Bronchial epithelial cell (primary cell): ENCODE measurements around the gene POR. TPM values are rescaled to one million over a fixed set of nuclear protein-coding genes. Genes with fewer than 3 reads are reported as not detected.
A peak's percentile ranks its signal among the peaks of the same experiment; 100 is the strongest.

Experiments used
- DNase-seq: peaks from one replicate; pipeline ENCODE4 v3.0.0-alpha.2; 2010; ENCODE audit warnings: low read depth
- FAIRE-seq: peaks from 2 replicates; lab custom pipeline; 2011; peaks lifted over from hg19 to GRCh38; lab: Jason Lieb, UNC
- H3K27me3 ChIP-seq: 2 replicates; pipeline ENCODE4 v1.5.1; 2011; ENCODE audit warnings: low read length; ENCODE audit not compliant: control insufficient read depth, insufficient read depth
- H3K36me3 ChIP-seq: 2 replicates; pipeline ENCODE4 v1.5.1; 2011; ENCODE audit warnings: low read length; ENCODE audit not compliant: control insufficient read depth, insufficient read depth
- H3K4me3 ChIP-seq: 2 replicates; pipeline ENCODE4 v1.5.1; 2011; ENCODE audit warnings: mild to moderate bottlenecking, low read depth, low read length, control low read depth
- total RNA-seq: library from RNA; depleted of rRNA; stranded (reverse); fragments of >200 nt; gene quantifications from 2 replicates; pipeline ENCODE4 v1.2.1, GENCODE V29; 2014
- TF ChIP-seq, protein P1 (sequence below): IDR thresholded peaks from 2 replicates; pipeline ENCODE4 v1.5.1; 2011; ENCODE audit warnings: mild to moderate bottlenecking, moderate library complexity, low read length, control low read depth, inconsistent platforms; ENCODE audit not compliant: insufficient read depth, severe bottlenecking

POR gene
- total RNA-seq, 1 donor from 2014 or later = 75.0 TPM

DNA sequence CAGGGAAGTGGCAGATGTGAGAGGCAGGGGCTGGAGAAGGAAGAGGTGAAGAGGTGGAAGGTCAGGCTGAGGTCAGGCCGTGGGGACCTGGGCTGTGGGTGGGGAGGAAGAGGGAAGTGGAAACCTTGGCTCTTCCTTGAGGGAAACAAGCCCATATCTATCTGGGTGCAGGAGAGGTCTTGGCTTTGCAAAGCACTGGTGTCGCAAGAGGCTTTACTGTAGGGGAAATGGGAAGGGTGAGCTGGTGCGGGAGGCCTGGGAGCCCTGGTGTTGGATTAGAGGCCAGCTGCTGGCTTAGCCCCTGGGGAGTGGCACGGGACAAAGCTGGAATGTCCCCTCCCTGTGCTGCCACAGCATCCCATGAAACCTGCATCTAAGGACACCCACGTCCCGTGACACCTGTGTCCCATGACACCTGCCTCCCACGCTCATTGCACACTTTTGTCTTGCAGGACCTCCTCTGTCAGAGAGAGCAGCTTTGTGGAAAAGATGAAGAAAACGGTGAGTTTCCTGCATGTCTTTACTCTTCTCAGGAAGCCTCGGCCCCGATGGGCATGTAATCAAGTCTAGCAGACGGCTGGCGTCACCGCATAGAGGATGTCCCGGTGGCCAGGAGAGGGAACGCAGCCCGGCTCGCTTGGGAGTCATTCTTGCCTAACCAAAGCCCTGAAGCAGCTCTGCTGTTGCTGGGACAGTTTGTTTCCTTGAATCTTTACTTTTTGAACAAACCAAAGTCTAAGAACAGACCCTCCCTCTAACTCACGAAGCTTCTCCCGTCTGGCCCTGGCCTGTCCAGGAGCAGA lies 57.2 kb downstream of the POR start:
- no peak overlapping the region for H3K4me3 ChIP-seq
- H3K36me3 ChIP-seq = peaks cover 3% of the 10 kb centered on the region
- DNase-seq (no peak), FAIRE-seq (peak; percentile 73)
- TF ChIP-seq, protein P1, sequence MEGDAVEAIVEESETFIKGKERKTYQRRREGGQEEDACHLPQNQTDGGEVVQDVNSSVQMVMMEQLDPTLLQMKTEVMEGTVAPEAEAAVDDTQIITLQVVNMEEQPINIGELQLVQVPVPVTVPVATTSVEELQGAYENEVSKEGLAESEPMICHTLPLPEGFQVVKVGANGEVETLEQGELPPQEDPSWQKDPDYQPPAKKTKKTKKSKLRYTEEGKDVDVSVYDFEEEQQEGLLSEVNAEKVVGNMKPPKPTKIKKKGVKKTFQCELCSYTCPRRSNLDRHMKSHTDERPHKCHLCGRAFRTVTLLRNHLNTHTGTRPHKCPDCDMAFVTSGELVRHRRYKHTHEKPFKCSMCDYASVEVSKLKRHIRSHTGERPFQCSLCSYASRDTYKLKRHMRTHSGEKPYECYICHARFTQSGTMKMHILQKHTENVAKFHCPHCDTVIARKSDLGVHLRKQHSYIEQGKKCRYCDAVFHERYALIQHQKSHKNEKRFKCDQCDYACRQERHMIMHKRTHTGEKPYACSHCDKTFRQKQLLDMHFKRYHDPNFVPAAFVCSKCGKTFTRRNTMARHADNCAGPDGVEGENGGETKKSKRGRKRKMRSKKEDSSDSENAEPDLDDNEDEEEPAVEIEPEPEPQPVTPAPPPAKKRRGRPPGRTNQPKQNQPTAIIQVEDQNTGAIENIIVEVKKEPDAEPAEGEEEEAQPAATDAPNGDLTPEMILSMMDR = no peak
- no peaks in the 10 kb centered on the region for H3K27me3 ChIP-seq

- FAIRE-seq (no peak), DNase-seq (no peak)
- peaks cover 16% of the 10 kb centered on the region for H3K36me3 ChIP-seq
Observed at GRCh38 chr7:75977743-75978142, 62.8 kb downstream of the POR start.

DNA sequence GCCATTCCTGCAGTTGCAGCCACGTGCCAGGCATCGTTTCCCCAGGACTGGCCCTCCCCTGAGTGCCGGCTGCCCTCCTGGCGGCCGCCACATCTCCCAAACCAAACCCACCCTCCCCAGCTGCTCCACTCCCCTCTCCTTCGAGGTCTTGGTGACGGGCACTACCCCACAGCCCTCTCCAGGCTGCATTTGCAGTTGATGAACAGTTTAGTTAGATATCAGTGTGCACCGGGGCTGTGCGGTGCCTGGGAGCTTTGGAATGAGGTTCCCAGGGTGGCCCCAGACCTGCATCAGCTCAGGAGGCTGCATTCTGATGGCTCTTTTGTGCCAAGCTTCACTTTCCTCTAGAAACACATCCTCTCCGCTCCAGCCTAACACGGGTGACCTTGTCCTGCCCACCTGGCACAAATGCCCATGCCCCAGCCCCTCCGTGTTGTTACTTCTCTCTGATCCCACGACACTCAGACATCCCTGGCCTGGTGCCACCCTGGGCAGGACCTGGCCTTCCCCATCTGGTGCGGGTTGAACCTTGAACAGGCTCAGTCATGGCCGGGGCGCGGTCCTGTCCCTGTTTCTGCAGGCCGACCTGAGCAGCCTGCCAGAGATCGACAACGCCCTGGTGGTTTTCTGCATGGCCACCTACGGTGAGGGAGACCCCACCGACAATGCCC lies 64.9 kb downstream of the POR start:
- no peaks in the 10 kb centered on the region for H3K27me3 ChIP-seq
- TF ChIP-seq, protein P1 = no peak
- DNase-seq (no peak), FAIRE-seq (no peak)
- no peak overlapping the region for H3K4me3 ChIP-seq
- H3K36me3 ChIP-seq = peaks cover 23% of the 10 kb centered on the region

More at GRCh38 chr7:75977743-75978142, 62.8 kb downstream of the POR start:
- TF ChIP-seq, protein P1 = no peak
- Histone ChIP-seq H3K27me3 (no peaks in the 10 kb centered on the region), H3K4me3 (no peak overlapping the region)

GRCh38 chr7:75980430-75981202 lies 65.7 kb downstream of the POR start:
- H3K4me3 ChIP-seq = no peak overlapping the region
- TF ChIP-seq, protein P1 = no peak
- FAIRE-seq (no peak), DNase-seq (no peak)
- H3K27me3 ChIP-seq = no peaks in the 10 kb centered on the region
- peaks cover 26% of the 10 kb centered on the region for H3K36me3 ChIP-seq

- H3K27me3 ChIP-seq = no peaks in the 10 kb centered on the region
- TF ChIP-seq, protein P1 = no peak
- no peak for FAIRE-seq
- peaks cover 28% of the 10 kb centered on the region for H3K36me3 ChIP-seq
- no peak overlapping the region for H3K4me3 ChIP-seq
- DNase-seq = no peak
Observed at GRCh38 chr7:75981203-75981452, 66.2 kb downstream of the POR start.
